B cell (primary cell): ENCODE data around the gene EXOSC2.

Experiments used
- EZH2 ChIP-seq: IDR thresholded peaks from 2 replicates; pipeline ENCODE4 v1.6.1; 2012; ENCODE audit warnings: borderline replicate concordance, low read depth, mild to moderate bottlenecking, moderate library complexity, low read length; ENCODE audit not compliant: insufficient read depth, poor library complexity, severe bottlenecking
- TF ChIP-seq, protein P1 (sequence below): fragments of 200-600 bp; IDR thresholded peaks from one replicate; pipeline ENCODE4 v1.8.0; 2022; ENCODE audit warnings: antibody characterized with exemption, mild to moderate bottlenecking

DNA sequence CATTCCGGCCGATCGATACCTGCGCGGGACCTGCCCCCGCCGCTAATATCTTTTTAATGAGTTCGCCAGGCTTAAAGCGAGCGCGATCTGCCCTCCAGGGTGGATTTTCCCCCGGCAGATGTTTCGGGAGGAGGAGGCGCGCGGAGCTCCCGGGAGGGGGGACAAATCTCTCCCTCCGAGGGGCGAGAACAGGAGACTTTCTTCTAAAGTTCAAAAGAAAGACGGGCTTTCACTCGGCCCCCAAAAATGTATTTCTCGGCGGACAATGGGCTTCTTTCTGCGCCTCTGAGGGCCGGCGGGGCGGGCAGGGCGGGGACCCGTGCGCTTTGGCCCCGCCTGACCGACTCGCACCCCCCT lies 33.3 kb upstream of the EXOSC2 start:
- TF ChIP-seq, protein P1, sequence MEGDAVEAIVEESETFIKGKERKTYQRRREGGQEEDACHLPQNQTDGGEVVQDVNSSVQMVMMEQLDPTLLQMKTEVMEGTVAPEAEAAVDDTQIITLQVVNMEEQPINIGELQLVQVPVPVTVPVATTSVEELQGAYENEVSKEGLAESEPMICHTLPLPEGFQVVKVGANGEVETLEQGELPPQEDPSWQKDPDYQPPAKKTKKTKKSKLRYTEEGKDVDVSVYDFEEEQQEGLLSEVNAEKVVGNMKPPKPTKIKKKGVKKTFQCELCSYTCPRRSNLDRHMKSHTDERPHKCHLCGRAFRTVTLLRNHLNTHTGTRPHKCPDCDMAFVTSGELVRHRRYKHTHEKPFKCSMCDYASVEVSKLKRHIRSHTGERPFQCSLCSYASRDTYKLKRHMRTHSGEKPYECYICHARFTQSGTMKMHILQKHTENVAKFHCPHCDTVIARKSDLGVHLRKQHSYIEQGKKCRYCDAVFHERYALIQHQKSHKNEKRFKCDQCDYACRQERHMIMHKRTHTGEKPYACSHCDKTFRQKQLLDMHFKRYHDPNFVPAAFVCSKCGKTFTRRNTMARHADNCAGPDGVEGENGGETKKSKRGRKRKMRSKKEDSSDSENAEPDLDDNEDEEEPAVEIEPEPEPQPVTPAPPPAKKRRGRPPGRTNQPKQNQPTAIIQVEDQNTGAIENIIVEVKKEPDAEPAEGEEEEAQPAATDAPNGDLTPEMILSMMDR, result no peak
- no peak for TF ChIP-seq EZH2
